Measurements from ENCODE around the gene FRY. TPM values are rescaled to one million over a fixed set of nuclear protein-coding genes. Genes with fewer than 3 reads are reported as not detected.
A peak's percentile ranks its signal among the peaks of the same experiment; 100 is the strongest.

Gene FRY
- total and polyA plus RNA-seq, 2 of the 13 experiments (the other 11 are each of a cell fraction or from before 2014, with no cell fraction given): 8.2 to 13.1 TPM

- no peak for TF ChIP-seq ZNF280D (CRISPR knock-in tag; IDR thresholded peaks at IDR 0.05)
- TF ChIP-seq STAG1 (CRISPR knock-in tag; IDR thresholded peaks at IDR 0.05): peak; percentile 95
- 0 out of 2 replicates have a peak, but pooled peaks have one; percentile 31 for TF ChIP-seq ZFP36L1 (CRISPR knock-in tag; IDR thresholded peaks at IDR 0.05)
- TF ChIP-seq ERF (CRISPR knock-in tag; IDR thresholded peaks at IDR 0.05): 0 out of 2 replicates have a peak, but pooled peaks have one; percentile 32
- TF ChIP-seq TCF12 (IDR thresholded peaks at IDR 0.05): no peak
- no peak for TF ChIP-seq TCF12 (CRISPR knock-in tag; IDR thresholded peaks at IDR 0.05)
- no peak for TF ChIP-seq DDIT3 (CRISPR knock-in tag; IDR thresholded peaks at IDR 0.05)
- TF ChIP-seq JARID2 (CRISPR knock-in tag; IDR thresholded peaks at IDR 0.05; ENCODE audit: insufficient replicate concordance): no peak
- peak; percentile 61; the same call in 1 of the 2 replicates for TF ChIP-seq SP140L (CRISPR knock-in tag; IDR thresholded peaks at IDR 0.05; ENCODE audit: borderline replicate concordance)
- no peak for TF ChIP-seq KLF16 (CRISPR knock-in tag; IDR thresholded peaks at IDR 0.05)
- TF ChIP-seq SMARCC2 (IDR thresholded peaks at IDR 0.05): no peak
- TF ChIP-seq REL (CRISPR knock-in tag; conservative IDR thresholded peaks at IDR 0.05): no peak
- 0 out of 2 replicates have a peak, but pooled peaks have one; percentile 14 for TF ChIP-seq TFE3 (CRISPR knock-in tag; IDR thresholded peaks at IDR 0.05)
- no peak for TF ChIP-seq ISL2 (CRISPR knock-in tag; IDR thresholded peaks at IDR 0.05)
- no peak for TF ChIP-seq ZNF7 (CRISPR knock-in tag; IDR thresholded peaks at IDR 0.05)
- 0 out of 2 replicates have a peak, but pooled peaks have one; percentile 10 for TF ChIP-seq FOXA3 (CRISPR knock-in tag; IDR thresholded peaks at IDR 0.05)
- TF ChIP-seq MXD1 (CRISPR knock-in tag; IDR thresholded peaks at IDR 0.05): no peak
- no peak for TF ChIP-seq MZF1 (CRISPR knock-in tag; IDR thresholded peaks at IDR 0.05; ENCODE audit: borderline replicate concordance)
- 0 out of 2 replicates have a peak, but pooled peaks have one; percentile 14 for TF ChIP-seq SIX4 (CRISPR knock-in tag; IDR thresholded peaks at IDR 0.05)
- no peak for TF ChIP-seq POGK (CRISPR knock-in tag; conservative IDR thresholded peaks at IDR 0.05)
- TF ChIP-seq FOXO4 (CRISPR knock-in tag; conservative IDR thresholded peaks at IDR 0.05): no peak
Observed at GRCh38 chr13:32019612-32020233, 11.9 kb upstream of the FRY start (continued).

All from HepG2 (cell line).